Stimulated activated CD8-positive, alpha-beta memory T cell treated with anti-CD3 and anti-CD28 coated beads, Interleukin-2, amount 100 ng/mL, for 48 hours (primary cell): ENCODE results near the gene ABCB9.
"Not testable (repeated sequence)": the region's sequence is repeated elsewhere in the genome, so short reads cannot be mapped to it uniquely, and the experiment has no call there.

Experiments used
- DNase-seq, 2 donors: peaks; one replicate each; pipeline ENCODE4 v3.0.0-alpha.2; 2020; ENCODE audit warnings: low read depth in 2 of 2

Gene ABCB9

DNA sequence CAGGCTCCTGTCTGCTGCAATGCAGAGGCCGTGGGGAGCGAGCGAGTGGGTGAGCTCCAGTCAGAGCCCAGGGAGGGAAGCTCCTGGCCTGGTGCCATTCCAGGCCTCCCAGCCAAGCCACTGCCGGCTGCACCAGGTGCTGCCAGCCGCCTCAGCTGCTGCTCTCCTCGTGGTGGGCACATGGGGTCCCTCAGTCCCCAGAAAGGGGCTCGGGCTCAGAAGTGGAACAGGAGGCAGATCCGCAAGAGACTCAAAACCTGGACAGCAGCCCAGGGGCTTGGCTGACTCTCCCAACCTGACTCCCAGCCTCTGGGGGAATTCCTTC is 2.4 kb downstream of the ABCB9 start:
- no peak for DNase-seq

- no peak for DNase-seq
Observed at GRCh38 chr12:122961531-122962329, 4.5 kb downstream of the ABCB9 start.

DNA sequence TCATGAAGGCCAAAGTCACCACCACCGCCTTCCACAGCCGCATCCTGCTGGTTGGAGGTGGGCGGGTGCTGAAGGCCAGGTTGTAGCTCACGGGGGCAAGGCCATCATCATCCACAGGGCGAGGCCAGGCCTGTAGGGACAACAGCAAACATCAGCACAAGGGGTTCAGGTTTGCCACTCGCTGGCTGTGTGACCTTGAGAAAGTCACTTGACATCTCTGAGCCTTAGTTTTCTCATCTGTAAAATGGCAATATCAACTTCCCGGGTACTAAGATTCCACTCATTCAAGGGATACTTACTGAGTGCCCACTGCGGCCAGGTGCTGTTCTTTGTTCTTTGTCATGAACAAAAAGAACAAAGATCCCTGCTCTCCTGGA is 6.1 kb downstream of the ABCB9 start:
- no peak for DNase-seq

DNA sequence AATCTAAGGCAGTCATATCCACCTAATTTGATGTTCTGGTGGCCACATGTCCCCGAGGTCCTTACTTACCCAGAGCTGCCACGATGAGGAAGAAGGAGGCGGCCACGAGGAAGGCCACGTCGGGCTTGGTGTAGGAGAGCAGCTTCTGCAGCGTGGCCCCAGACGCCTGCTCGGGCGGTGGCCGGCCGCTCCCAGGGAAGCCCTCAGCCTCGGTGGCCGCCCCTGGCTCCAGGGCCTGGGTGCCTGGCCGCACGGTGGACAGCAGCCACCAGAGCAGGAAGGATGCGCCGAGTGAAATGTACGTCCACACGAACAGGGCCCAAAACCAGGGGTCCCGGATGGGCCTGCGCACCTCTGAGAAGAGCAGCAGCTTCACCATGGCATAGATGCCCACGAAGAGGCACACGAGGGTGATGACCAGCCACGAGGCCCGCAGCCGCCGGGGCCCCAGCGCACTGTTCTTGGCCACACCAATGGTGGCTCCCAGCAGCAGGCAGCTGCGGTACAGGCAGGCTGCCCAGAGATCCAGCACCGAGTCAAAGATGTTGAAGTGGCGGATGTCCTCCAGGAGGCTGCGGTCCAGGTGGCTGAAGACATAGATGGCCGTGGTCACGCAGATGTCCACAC is 6.6 kb downstream of the ABCB9 start:
- no peak for DNase-seq

GRCh38 chr12:122958198-122958888 is 7.9 kb downstream of the ABCB9 start:
- no peak for DNase-seq

- no peak for DNase-seq
Observed at GRCh38 chr12:122956035-122956434, 10.2 kb downstream of the ABCB9 start.

- DNase-seq: no peak
Observed at GRCh38 chr12:122955156-122955555, 11.1 kb downstream of the ABCB9 start.

DNA sequence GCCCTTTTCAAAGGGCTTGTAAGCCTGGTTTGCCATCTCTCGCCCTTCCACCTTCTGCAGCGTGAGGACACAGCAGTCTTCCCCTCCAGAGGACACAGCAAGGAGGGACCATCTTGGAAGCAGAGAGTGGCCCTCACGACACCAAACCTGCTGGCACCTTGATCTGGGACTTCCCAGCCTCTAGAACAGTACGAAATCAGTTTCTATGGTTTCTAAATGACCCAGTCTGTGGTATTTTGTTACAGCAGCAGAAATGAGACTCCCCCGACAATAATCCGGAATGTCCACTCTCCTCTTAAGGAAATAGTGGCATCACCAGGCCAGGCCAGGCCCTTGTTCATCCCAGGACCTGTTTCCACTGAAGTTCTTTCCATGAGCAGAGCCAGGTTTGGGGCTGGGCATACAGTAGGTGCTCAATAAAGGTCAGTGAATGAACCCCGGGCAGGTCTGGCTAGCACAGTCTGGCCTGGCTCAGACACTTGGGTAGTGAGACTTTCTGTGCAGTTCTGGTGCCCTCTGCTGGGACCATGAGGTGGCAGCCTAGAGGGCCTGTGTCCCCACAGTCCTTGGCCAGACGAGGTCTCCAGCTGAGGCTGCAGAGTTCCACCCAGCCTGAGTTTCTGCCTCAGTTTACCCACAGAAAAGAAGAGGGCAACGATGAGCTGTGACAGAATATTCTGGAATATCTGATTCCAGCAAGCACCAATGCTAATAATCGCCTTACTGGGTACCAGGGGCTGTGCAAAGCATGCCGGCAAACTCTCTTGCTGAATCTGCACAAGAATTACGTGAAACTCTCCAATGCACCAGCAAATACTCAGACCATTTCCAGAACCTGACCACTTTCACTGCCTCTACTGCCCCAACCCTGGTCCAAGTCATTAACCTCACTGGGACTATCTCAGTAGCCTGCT is 14.0 kb downstream of the ABCB9 start:
- peak; percentile 52 to 57 for DNase-seq

DNA sequence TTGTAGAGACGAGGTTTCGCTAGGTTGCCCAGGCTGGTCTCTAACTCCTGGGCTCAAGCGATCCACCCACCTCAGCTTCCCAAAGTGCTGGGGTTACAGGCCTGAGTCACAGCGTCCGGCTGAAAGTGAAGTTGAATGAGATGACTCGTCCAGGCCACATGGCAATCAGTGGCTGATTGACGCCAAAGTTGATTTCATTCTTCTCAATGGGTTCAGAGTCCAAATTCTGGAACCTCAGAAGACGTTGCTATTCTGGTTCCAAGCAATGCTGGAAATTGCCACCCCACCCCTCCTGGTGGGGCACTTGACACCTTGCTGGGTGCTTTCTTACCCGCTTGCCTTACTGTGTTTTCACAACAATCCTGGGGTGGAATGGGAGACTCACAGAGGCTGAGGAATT is 14.9 kb downstream of the ABCB9 start:
- DNase-seq: no peak

DNA sequence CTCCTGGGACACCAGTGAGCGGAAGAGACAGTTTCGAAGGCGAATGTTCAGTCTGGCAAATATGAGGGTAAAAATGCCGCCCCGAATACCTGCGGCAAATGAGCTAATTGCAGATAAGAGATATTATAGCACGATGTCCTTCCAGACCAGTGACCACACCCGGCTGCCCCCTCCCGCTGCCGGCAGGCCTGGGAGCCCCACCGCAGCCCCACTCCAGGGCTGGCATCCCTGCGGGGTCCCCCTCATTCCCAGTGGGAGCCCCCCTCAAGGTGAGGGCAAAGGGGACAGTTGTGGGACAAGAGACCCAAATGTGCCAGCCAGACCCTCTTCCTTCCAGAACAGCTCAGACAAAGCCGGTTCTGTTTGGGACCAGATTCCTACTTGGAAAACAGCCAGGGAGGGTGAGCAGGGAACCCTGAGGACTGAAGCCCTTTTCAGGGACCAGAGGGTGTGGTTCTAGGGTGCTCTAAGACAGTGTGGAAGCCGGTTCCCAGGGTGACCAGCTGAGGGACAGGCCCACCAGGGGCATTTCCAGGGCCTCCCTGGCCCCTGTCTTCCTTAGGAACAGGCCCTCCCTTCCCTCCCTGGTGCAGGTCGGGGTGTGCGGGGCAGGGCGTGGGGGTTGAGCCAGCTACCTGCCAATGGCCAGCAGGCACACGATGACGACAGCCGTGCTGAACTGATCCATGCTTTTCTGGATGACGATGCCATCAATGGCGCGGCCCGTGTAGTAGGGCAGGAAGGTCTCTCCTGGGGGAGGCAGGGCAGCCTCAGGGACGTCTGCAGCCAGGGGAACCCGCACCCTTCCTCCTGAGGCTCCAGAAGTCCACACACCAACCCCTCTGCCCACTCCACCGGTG is 16.2 kb downstream of the ABCB9 start:
- DNase-seq: no peak

DNA sequence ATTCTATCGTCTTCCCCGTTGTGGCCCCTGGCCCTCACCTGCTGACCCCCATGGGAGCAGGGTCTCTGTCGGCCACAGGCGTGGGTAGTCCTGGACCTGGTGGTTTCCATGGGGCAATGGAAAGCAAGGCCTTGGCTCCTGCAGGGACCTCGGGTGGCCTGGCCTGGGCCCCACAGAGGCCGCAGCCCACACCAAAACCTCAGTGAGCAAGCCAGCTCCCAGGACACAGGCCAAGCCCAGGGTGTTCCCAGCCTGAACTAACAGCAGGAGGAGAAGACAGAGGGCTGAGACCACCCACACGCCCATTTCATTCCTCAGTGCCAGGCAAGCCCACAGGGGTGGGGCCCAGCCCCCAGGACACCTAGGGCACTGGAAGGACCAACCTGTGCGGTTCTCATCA is 16.9 kb downstream of the ABCB9 start:
- DNase-seq: no peak

DNA sequence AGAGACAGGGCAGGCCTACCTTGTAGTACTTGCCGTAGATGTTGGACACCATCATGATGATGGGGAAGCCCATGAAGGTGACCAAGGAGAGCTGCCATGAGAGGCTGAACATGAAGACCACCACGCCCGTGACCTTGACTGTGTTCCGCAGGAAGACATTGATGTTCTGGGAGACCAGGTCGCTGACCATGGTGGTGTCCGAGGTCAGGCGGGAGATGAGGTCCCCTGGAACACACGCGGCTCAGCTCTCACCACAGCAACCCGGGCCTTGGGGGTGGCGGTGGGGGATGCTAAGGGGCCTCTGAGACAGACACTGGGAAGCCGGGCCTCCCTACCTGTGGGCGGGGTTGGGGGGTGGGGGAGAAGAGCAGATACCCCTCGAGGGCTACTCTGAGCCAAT is 17.7 kb downstream of the ABCB9 start:
- DNase-seq: no peak

DNA sequence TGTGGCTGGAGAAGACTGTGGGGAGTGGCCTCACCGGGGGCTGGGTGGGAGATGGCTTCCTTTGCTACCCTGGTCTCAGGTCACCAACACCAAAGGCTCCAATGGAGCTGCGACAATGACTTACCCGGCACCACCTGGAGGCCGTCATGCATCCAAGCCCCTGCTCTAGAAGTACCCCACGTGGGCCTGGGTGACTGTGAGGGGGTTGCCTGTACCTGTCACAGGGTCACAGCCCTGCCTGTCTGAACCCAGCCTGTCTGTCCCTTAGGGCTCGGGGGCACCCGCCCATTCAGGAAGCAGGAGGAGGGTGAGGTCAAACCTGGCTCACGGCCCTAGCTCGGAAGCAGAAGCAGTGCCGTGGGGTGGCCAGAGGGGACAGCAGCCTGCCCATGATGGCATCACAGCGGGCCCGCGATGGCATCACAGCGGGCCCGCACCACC is 18.9 kb downstream of the ABCB9 start:
- no peak for DNase-seq

- DNase-seq: peak; percentile 82 to 85
Observed at GRCh38 chr12:122946690-122947341, 19.4 kb downstream of the ABCB9 start.

GRCh38 chr12:122944605-122945592 is 21.4 kb downstream of the ABCB9 start:
- DNase-seq: no peak

DNA sequence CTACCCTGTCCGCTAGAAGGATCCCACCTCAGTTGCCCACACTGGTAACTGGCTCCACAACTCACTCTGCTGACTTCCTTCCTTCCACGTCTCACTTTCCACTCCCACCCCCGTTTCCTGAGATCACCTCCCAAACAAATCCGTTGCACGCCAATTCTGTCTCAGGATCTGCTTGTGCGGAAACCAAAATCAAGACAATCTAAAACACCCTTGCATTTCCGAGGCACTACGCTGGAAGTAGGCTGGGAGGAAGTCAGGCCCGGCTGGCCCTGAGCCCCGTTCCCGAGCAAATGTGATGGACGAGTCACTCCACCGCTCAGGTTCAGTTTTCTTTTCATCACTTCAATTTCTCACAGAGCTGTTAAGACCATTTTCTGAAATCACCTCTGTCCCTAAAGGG is 23.1 kb downstream of the ABCB9 start:
- DNase-seq: no peak

DNA sequence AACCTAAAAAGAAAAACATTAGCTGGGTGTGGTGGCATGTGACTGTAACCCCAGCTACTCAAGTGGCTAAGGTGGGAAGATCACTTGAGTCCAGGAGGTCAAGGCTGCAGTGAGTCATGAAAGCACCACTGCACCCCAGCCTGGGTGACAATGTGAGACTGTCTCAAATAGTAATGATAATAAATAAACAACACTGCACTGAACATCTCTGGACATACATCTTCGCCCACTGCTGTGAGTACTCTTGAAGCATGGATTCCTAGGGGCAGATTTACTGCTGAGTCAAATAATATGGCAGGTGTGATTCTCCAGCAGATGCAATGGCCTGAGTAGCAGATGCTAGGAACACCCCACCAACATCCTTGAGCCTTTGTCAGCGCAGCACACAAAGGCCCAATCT is 23.6 kb downstream of the ABCB9 start:
- no peak for DNase-seq

DNA sequence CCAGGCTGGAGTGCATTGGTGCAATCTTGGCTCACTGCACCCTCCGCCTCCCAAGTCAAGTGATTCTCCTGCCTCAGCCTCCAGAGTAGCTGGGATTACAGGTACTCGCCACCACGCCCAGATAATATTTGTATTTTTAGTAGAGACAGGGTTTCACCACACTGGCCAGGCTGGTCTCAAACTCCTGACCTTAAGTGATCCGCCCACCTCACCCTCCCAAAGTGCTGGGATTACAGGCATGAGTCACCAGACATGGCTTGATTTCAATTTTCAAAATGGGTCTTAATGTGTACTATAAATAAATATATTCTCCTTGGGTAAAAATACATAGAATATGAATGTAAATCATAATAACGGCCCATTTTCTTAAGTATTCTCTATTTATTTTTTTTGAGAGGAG is 24.9 kb downstream of the ABCB9 start:
- DNase-seq: not testable (repeated sequence)

DNA sequence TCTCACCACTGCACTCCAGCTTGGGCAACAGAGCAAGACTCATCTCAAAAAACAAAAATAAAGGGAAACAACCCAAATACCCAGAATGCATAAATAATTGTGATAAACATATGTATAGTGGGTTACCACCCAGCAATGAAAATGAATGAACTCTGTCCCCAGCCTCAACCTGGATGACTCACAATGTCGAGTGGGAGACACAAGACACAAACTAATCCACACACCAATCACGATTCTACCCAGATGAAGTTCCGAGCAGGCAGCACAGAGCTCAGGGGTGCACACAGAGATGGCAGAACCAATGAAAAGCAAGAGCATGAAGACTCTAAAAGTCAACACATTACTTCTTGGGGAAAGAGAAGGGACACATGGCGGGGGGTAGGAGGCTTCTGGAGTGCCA is 27.1 kb downstream of the ABCB9 start:
- no peak for DNase-seq
